HepG2 (cell line): ENCODE results near the gene HBQ1. TPM values are rescaled to one million over a fixed set of nuclear protein-coding genes. Genes with fewer than 3 reads are reported as not detected.

Experiments used
- BRCA1 ChIP-seq: sonication (generic); formaldehyde crosslinking; IDR thresholded peaks from 2 replicates; pipeline ENCODE4 v1.4.0; 2020; ENCODE audit warnings: missing genetic modification reagents
- CAMTA2 ChIP-seq: sonication (generic); formaldehyde crosslinking; IDR thresholded peaks from 2 replicates; pipeline ENCODE4 v1.4.0; 2020; ENCODE audit warnings: mild to moderate bottlenecking, missing genetic modification reagents, borderline replicate concordance
- CBFB ChIP-seq: sonication (generic); formaldehyde crosslinking; IDR thresholded peaks from 2 replicates; pipeline ENCODE4 v1.4.0; 2020; ENCODE audit warnings: missing genetic modification reagents
- FOSL1 ChIP-seq: sonication (generic); formaldehyde crosslinking; IDR thresholded peaks from 2 replicates; pipeline ENCODE4 v1.9.0; 2021; ENCODE audit warnings: missing genetic modification reagents, borderline replicate concordance
- FOSL2 ChIP-seq: sonication (generic); formaldehyde crosslinking; IDR thresholded peaks from 2 replicates; pipeline ENCODE4 v1.4.0; 2020; ENCODE audit warnings: missing genetic modification reagents
- GATAD1 ChIP-seq: IDR thresholded peaks from 2 replicates; pipeline ENCODE4 v1.6.1; 2016; ENCODE audit warnings: missing genetic modification reagents, missing compliant biosample characterization
- GZF1 ChIP-seq: sonication (generic); formaldehyde crosslinking; IDR thresholded peaks from 2 replicates; pipeline ENCODE4 v1.5.1; 2020; ENCODE audit warnings: mild to moderate bottlenecking, missing genetic modification reagents
- NAIF1 ChIP-seq: sonication (generic); formaldehyde crosslinking; IDR thresholded peaks from 2 replicates; pipeline ENCODE4 v1.5.0; 2020; ENCODE audit warnings: mild to moderate bottlenecking, missing genetic modification reagents, borderline replicate concordance
- NR1H2 ChIP-seq: sonication (generic); formaldehyde crosslinking; IDR thresholded peaks from 2 replicates; pipeline ENCODE4 v1.8.1; 2022; ENCODE audit warnings: low read depth, missing genetic modification reagents, borderline replicate concordance
- POLR2A ChIP-seq, 2 experiments: IDR thresholded peaks; 2 replicates each; pipeline ENCODE4 v1.6.1; 2011; ENCODE audit warnings: low read depth in 2 of 2, low read length in 2 of 2, mild to moderate bottlenecking in 1 of 2, moderate library complexity in 1 of 2; ENCODE audit not compliant: insufficient read depth in 1 of 2
- RFX1 ChIP-seq: fragments of 450-650 bp; IDR thresholded peaks from 2 replicates; pipeline ENCODE4 v1.6.1; 2017
- SCMH1 ChIP-seq: sonication (generic); formaldehyde crosslinking; IDR thresholded peaks from 2 replicates; pipeline ENCODE4 v1.9.0; 2021; ENCODE audit warnings: missing genetic modification reagents, mild to moderate bottlenecking, borderline replicate concordance
- SNAPC2 ChIP-seq: sonication (generic); formaldehyde crosslinking; IDR thresholded peaks from 2 replicates; pipeline ENCODE4 v1.8.1; 2022; ENCODE audit warnings: mild to moderate bottlenecking, missing genetic modification reagents
- SOX6 ChIP-seq, 2 experiments: fragments of 450-650 bp in 1 of 2; sonication (generic) in 1 of 2; formaldehyde crosslinking in 1 of 2; IDR thresholded peaks; 2 replicates each; pipeline versions ENCODE4 v1.4.0 to v1.6.1; 2017 to 2020; ENCODE audit warnings: antibody characterized with exemption in 1 of 2, mild to moderate bottlenecking in 1 of 2, missing genetic modification reagents in 1 of 2
- TBL1XR1 ChIP-seq: fragments of 150-350 bp; IDR thresholded peaks from 2 replicates; pipeline ENCODE4 v1.6.1; 2014; ENCODE audit warnings: borderline replicate concordance, low read length; ENCODE audit not compliant: partially characterized antibody
- TEAD2 ChIP-seq: sonication (generic); formaldehyde crosslinking; IDR thresholded peaks from 2 replicates; pipeline ENCODE4 v1.9.0; 2021; ENCODE audit warnings: missing genetic modification reagents
- XRCC5 ChIP-seq: fragments of 200-400 bp; formaldehyde crosslinking; optimal IDR thresholded peaks from 2 replicates; pipeline ENCODE3; 2017; ENCODE audit warnings: mild to moderate bottlenecking, low read length
- ZMYM3 ChIP-seq: sonication (generic); formaldehyde crosslinking; IDR thresholded peaks from 2 replicates; pipeline ENCODE4 v1.5.1; 2020; ENCODE audit warnings: mild to moderate bottlenecking, missing genetic modification reagents
- ZNF160 ChIP-seq: sonication (generic); formaldehyde crosslinking; IDR thresholded peaks from 2 replicates; pipeline ENCODE4 v1.8.0; 2022; ENCODE audit warnings: mild to moderate bottlenecking, inconsistent platforms, missing genetic modification reagents
- ZNF460 ChIP-seq: sonication (generic); formaldehyde crosslinking; IDR thresholded peaks from 2 replicates; pipeline ENCODE4 v1.5.1; 2020; ENCODE audit warnings: missing genetic modification reagents, mild to moderate bottlenecking, borderline replicate concordance
- ZNF550 ChIP-seq: sonication (generic); formaldehyde crosslinking; IDR thresholded peaks from 2 replicates; pipeline ENCODE4 v1.4.0; 2020; ENCODE audit warnings: mild to moderate bottlenecking, missing genetic modification reagents, borderline replicate concordance
- ZNF879 ChIP-seq: sonication (generic); formaldehyde crosslinking; IDR thresholded peaks from 2 replicates; pipeline ENCODE4 v1.8.1; 2023; ENCODE audit warnings: missing genetic modification reagents
- ZZZ3 ChIP-seq: sonication (generic); formaldehyde crosslinking; IDR thresholded peaks from 2 replicates; pipeline ENCODE4 v1.4.0; 2020; ENCODE audit warnings: missing genetic modification reagents, mild to moderate bottlenecking, borderline replicate concordance
- polyA plus RNA-seq, 8 experiments: library from polyadenylated mRNA; depleted of rRNA in 3 of 8; stranded (reverse) in 7 of 8; unstranded in 1 of 8; fragments of >200 nt; fragmentation: Illumina TruSeq in 4 of 8; extraction: Trizol in 4 of 8; gene quantifications; 2 replicates each; pipeline versions ENCODE4 v1.2.1 to v1.2.3, GENCODE V29; 2011 to 2016; ENCODE audit warnings: low read depth in 4 of 8, missing spikeins in 1 of 8, mixed read lengths in 1 of 8; ENCODE audit not compliant: insufficient read depth in 1 of 8
- total RNA-seq, 5 experiments: library from RNA; depleted of rRNA; stranded (reverse); fragments of >200 nt; fragmentation: Illumina TruSeq; extraction: Trizol; gene quantifications; 2 replicates each; pipeline ENCODE4 v1.2.3, GENCODE V29; 2016; ENCODE audit warnings: low read depth in 1 of 5
- TF ChIP-seq, protein P1 (sequence below): sonication (generic); formaldehyde crosslinking; IDR thresholded peaks from 2 replicates; pipeline ENCODE4 v1.8.0; 2022; ENCODE audit warnings: missing genetic modification reagents, low read depth, mild to moderate bottlenecking, borderline replicate concordance
- TF ChIP-seq, protein P2 (sequence below): sonication (generic); formaldehyde crosslinking; conservative IDR thresholded peaks from 2 replicates; pipeline ENCODE4 v1.4.0; 2020; ENCODE audit warnings: missing genetic modification reagents
- TF ChIP-seq, protein P3 (sequence below): sonication (generic); formaldehyde crosslinking; IDR thresholded peaks from 2 replicates; pipeline ENCODE4 v1.5.0; 2020; ENCODE audit warnings: mild to moderate bottlenecking, missing genetic modification reagents

Gene HBQ1
- total and polyA plus RNA-seq, 2 of the 13 experiments (the other 11 are each of a cell fraction or from before 2014, with no cell fraction given) = 4.9 to 7.4 TPM

DNA sequence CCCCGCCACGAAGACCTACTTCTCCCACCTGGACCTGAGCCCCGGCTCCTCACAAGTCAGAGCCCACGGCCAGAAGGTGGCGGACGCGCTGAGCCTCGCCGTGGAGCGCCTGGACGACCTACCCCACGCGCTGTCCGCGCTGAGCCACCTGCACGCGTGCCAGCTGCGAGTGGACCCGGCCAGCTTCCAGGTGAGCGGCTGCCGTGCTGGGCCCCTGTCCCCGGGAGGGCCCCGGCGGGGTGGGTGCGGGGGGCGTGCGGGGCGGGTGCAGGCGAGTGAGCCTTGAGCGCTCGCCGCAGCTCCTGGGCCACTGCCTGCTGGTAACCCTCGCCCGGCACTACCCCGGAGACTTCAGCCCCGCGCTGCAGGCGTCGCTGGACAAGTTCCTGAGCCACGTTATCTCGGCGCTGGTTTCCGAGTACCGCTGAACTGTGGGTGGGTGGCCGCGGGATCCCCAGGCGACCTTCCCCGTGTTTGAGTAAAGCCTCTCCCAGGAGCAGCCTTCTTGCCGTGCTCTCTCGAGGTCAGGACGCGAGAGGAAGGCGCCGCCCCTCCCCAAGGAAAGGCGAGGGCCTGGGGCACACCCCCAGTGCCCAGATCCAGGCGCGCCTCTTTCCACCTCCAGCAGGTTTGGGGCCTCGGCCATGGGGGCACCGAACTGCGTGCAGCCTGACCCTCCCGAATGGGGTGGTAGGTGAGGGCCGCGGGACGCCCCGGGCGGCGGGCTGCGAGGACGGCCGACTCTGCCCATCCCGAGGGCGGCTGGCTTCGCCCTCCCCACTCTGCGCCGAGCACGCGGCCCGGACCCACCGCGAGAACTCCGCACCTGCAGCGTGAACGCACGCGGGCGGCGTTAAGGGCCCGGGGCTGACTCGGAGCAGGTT, 664 bp downstream of the HBQ1 start (continued):
- TF ChIP-seq, protein P1, sequence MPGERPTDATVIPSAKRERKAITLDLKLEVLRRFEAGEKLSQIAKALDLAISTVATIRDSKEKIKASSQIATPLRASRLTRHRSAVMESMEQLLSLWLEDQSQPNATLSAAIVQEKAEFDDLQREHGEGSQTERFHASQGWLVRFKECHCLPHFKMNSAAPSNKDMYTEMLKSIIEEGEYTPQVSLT (CRISPR knock-in tag) = peak; percentile 93; the same call in 1 of the 2 replicates
- TF ChIP-seq GATAD1 (CRISPR knock-in tag) = peak; percentile 76
- TF ChIP-seq ZZZ3 (CRISPR knock-in tag) = peak; percentile 74; the same call in 1 of the 2 replicates
- TF ChIP-seq, protein P2, sequence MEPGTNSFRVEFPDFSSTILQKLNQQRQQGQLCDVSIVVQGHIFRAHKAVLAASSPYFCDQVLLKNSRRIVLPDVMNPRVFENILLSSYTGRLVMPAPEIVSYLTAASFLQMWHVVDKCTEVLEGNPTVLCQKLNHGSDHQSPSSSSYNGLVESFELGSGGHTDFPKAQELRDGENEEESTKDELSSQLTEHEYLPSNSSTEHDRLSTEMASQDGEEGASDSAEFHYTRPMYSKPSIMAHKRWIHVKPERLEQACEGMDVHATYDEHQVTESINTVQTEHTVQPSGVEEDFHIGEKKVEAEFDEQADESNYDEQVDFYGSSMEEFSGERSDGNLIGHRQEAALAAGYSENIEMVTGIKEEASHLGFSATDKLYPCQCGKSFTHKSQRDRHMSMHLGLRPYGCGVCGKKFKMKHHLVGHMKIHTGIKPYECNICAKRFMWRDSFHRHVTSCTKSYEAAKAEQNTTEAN (CRISPR knock-in tag) = peak; percentile 96
- TF ChIP-seq, protein P3, sequence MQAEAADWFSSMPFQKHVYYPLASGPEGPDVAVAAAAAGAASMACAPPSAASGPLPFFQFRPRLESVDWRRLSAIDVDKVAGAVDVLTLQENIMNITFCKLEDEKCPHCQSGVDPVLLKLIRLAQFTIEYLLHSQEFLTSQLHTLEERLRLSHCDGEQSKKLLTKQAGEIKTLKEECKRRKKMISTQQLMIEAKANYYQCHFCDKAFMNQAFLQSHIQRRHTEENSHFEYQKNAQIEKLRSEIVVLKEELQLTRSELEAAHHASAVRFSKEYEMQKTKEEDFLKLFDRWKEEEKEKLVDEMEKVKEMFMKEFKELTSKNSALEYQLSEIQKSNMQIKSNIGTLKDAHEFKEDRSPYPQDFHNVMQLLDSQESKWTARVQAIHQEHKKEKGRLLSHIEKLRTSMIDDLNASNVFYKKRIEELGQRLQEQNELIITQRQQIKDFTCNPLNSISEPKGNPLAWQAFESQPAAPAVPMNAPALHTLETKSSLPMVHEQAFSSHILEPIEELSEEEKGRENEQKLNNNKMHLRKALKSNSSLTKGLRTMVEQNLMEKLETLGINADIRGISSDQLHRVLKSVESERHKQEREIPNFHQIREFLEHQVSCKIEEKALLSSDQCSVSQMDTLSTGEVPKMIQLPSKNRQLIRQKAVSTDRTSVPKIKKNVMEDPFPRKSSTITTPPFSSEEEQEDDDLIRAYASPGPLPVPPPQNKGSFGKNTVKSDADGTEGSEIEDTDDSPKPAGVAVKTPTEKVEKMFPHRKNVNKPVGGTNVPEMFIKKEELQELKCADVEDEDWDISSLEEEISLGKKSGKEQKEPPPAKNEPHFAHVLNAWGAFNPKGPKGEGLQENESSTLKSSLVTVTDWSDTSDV (CRISPR knock-in tag) = peak; percentile 98
- peak; percentile 96 for TF ChIP-seq BRCA1 (CRISPR knock-in tag)
- peak; percentile 89; the same call in 1 of the 2 replicates for TF ChIP-seq CBFB (CRISPR knock-in tag)
- TF ChIP-seq XRCC5 = no peak
- TF ChIP-seq NR1H2 (CRISPR knock-in tag) = peak; percentile 98; the same call in 1 of the 2 replicates
- no peak for TF ChIP-seq TBL1XR1
- no peak for TF ChIP-seq FOSL2 (CRISPR knock-in tag)
- TF ChIP-seq ZNF879 (CRISPR knock-in tag) = peak; percentile 98
- peak; percentile 87; the same call in 1 of the 2 replicates for TF ChIP-seq SNAPC2 (CRISPR knock-in tag)
- peak; percentile 97; the same call in 1 of the 2 replicates for TF ChIP-seq NAIF1 (CRISPR knock-in tag)
- TF ChIP-seq RFX1 = no peak
- TF ChIP-seq POLR2A (IDR thresholded peaks at IDR 0.05; ENCODE audit: insufficient read depth in 1 of 2, low read depth in 2 of 2, low read length in 2 of 2) = peak in 1 of 2 experiments; percentile 79; a peak in 2 of 4 replicates
- TF ChIP-seq SOX6 (IDR thresholded peaks at IDR 0.05) = no peak
- peak; percentile 64 for TF ChIP-seq SOX6 (CRISPR knock-in tag; IDR thresholded peaks at IDR 0.05)
- TF ChIP-seq GZF1 (CRISPR knock-in tag) = peak; percentile 85; the same call in 1 of the 2 replicates
- no peak; the same call in 1 of the 2 replicates for TF ChIP-seq ZNF460
- no peak; the same call in none of the 2 replicates for TF ChIP-seq ZNF160
- peak; percentile 50; the same call in 1 of the 2 replicates for TF ChIP-seq FOSL1 (CRISPR knock-in tag)
- TF ChIP-seq ZNF550 (CRISPR knock-in tag) = no peak
- peak; percentile 97; the same call in 1 of the 2 replicates for TF ChIP-seq CAMTA2 (CRISPR knock-in tag)
- no peak; the same call in 1 of the 2 replicates for TF ChIP-seq ZMYM3 (CRISPR knock-in tag)
- TF ChIP-seq SCMH1 = no peak
- peak; percentile 94; the same call in 1 of the 2 replicates for TF ChIP-seq TEAD2
